H1 (cell line): Measurements from ENCODE around the gene UROC1. TPM values are rescaled to one million over a fixed set of nuclear protein-coding genes. Genes with fewer than 3 reads are reported as not detected.

ENCODE experiments used
- CTCF ChIA-PET: fragments of 300-600 bp; sonication (Branson Sonifier 250); formaldehyde crosslinking; loops from one replicate; lab custom pipeline; 2021; ENCODE audit not compliant: partially characterized antibody; lab: Charles Lee
- POLR2A ChIA-PET: fragments of 300-600 bp; sonication (Branson Sonifier 250); formaldehyde crosslinking; loops from one replicate; lab custom pipeline; 2021; ENCODE audit warnings: inconsistent platforms; ENCODE audit not compliant: partially characterized antibody; lab: Charles Lee
- DNase-seq, 2 experiments: peaks; one replicate each; pipeline versions ENCODE4 v3.0.0 to v3.0.0-alpha.2; 2010 to 2022; ENCODE audit warnings: low spot score in 2 of 2, low read depth in 1 of 2, mixed read lengths in 1 of 2
- FAIRE-seq: peaks from 2 replicates; lab custom pipeline; 2011; peaks lifted over from hg19 to GRCh38; lab: Jason Lieb, UNC
- H2AFZ ChIP-seq: 2 replicates; pipeline ENCODE4 v1.8.1; 2012; ENCODE audit warnings: low read length, inconsistent platforms
- H2AK5ac ChIP-seq: 2 replicates; pipeline ENCODE4 v1.6.1; 2013; ENCODE audit warnings: low read depth, low read length
- H2BK120ac ChIP-seq: replicated peaks from 2 replicates; pipeline ENCODE3; 2013; ENCODE audit warnings: low read depth, low read length, inconsistent platforms
- H2BK12ac ChIP-seq: 2 replicates; pipeline ENCODE4 v1.6.1; 2013; ENCODE audit warnings: low read depth, low read length
- H2BK15ac ChIP-seq: 2 replicates; pipeline ENCODE4 v1.6.1; 2013; ENCODE audit warnings: low read length
- H2BK20ac ChIP-seq: 2 replicates; pipeline ENCODE4 v1.6.1; 2013; ENCODE audit warnings: low read length
- H2BK5ac ChIP-seq: 2 replicates; pipeline ENCODE4 v1.6.1; 2013; ENCODE audit warnings: low read depth, low read length
- H3K14ac ChIP-seq: 2 replicates; pipeline ENCODE4 v1.6.1; 2013; ENCODE audit warnings: inconsistent platforms; ENCODE audit not compliant: insufficient read length
- H3K18ac ChIP-seq: 2 replicates; pipeline ENCODE4 v1.6.1; 2013; ENCODE audit warnings: low read length; ENCODE audit errors: extremely low read depth
- H3K23ac ChIP-seq: 2 replicates; pipeline ENCODE4 v1.6.1; 2013; ENCODE audit warnings: inconsistent platforms; ENCODE audit not compliant: insufficient read length
- H3K23me2 ChIP-seq: 2 replicates; pipeline ENCODE4 v1.6.1; 2013; ENCODE audit warnings: low read depth, low read length
- H3K27ac ChIP-seq: 2 replicates; pipeline ENCODE4 v1.6.1; 2011; ENCODE audit warnings: low read depth, low read length, inconsistent platforms
- H3K27me3 ChIP-seq, 4 experiments: replicated peaks in 1 of 4; 1 replicate in 1 of 4; 2 replicates in 3 of 4; pipeline versions ENCODE4 v1.6.1 to v1.8.1; 2011 to 2013; ENCODE audit warnings: low read length in 3 of 4, mild to moderate bottlenecking in 3 of 4, inconsistent platforms in 2 of 4, mixed read lengths in 2 of 4, moderate library complexity in 1 of 4; ENCODE audit not compliant: control insufficient read depth in 3 of 4, insufficient read depth in 3 of 4; ENCODE audit errors: extremely low read depth in 1 of 4
- H3K36me3 ChIP-seq, 4 experiments: 2 replicates each; pipeline versions ENCODE4 v1.6.1 to v1.8.1; 2011 to 2013; ENCODE audit warnings: mild to moderate bottlenecking in 4 of 4, low read length in 3 of 4, moderate library complexity in 2 of 4, control low read depth in 1 of 4, inconsistent platforms in 1 of 4; ENCODE audit not compliant: insufficient read depth in 4 of 4, control insufficient read depth in 2 of 4
- H3K4ac ChIP-seq: replicated peaks from 2 replicates; pipeline ENCODE3; 2013; ENCODE audit warnings: low read length, low read depth, mixed read lengths, inconsistent platforms; ENCODE audit not compliant: insufficient read length
- H3K4me1 ChIP-seq, 4 experiments: replicated peaks in 1 of 4; 1 replicate in 1 of 4; 2 replicates in 3 of 4; pipeline versions ENCODE4 v1.6.1 to v1.8.1; 2011 to 2013; ENCODE audit warnings: low read length in 3 of 4, inconsistent platforms in 2 of 4, mixed read lengths in 1 of 4; ENCODE audit not compliant: insufficient read depth in 4 of 4, control insufficient read depth in 3 of 4
- H3K4me2 ChIP-seq, 2 experiments: 2 replicates each; pipeline versions ENCODE4 v1.6.1 to v1.8.1; 2011 to 2013; ENCODE audit warnings: low read depth in 2 of 2, low read length in 2 of 2, control low read depth in 1 of 2, inconsistent platforms in 1 of 2, mild to moderate bottlenecking in 1 of 2; ENCODE audit not compliant: insufficient read depth in 1 of 2
- H3K4me3 ChIP-seq, 4 experiments: fragments of 200-600, 300-600 bp in 1 of 4; sonication (generic), shearing (Covaris generic), sonication (Bioruptor Twin) in 1 of 4; 2 replicates each; pipeline versions ENCODE4 v1.5.1 to v1.8.1; 2011 to 2016; ENCODE audit warnings: low read length in 4 of 4, low read depth in 3 of 4, control low read depth in 2 of 4, inconsistent platforms in 2 of 4, mild to moderate bottlenecking in 2 of 4, mixed read lengths in 1 of 4, moderate library complexity in 1 of 4; ENCODE audit not compliant: insufficient read depth in 2 of 4; ENCODE audit errors: extremely low read depth in 1 of 4
- H3K56ac ChIP-seq: replicated peaks from 2 replicates; pipeline ENCODE3; 2013; ENCODE audit warnings: low read depth, mild to moderate bottlenecking, mixed read lengths, low read length, inconsistent platforms; ENCODE audit not compliant: insufficient read length
- H3K79me1 ChIP-seq: 2 replicates; pipeline ENCODE4 v1.6.1; 2013; ENCODE audit warnings: low read depth, low read length, control low read depth
- H3K79me2 ChIP-seq, 2 experiments: 2 replicates each; pipeline versions ENCODE4 v1.6.1 to v1.8.1; 2012 to 2013; ENCODE audit warnings: low read length in 2 of 2, mild to moderate bottlenecking in 2 of 2, inconsistent platforms in 1 of 2; ENCODE audit not compliant: insufficient read depth in 2 of 2, control insufficient read depth in 1 of 2
- H3K9ac ChIP-seq, 4 experiments: replicated peaks in 1 of 4; 1 replicate in 1 of 4; 2 replicates in 3 of 4; pipeline versions ENCODE4 v1.6.1 to v1.8.1; 2011 to 2013; ENCODE audit warnings: low read depth in 3 of 4, low read length in 3 of 4, control low read depth in 2 of 4, mild to moderate bottlenecking in 2 of 4, moderate library complexity in 2 of 4, inconsistent platforms in 1 of 4; ENCODE audit errors: extremely low read depth in 1 of 4
- H3K9me3 ChIP-seq, 2 experiments: 2 replicates each; pipeline versions ENCODE4 v1.6.1 to v1.8.1; 2012 to 2013; ENCODE audit warnings: mild to moderate bottlenecking in 2 of 2, moderate library complexity in 2 of 2, control low read depth in 1 of 2, inconsistent platforms in 1 of 2, low read depth in 1 of 2, low read length in 1 of 2, mixed read lengths in 1 of 2; ENCODE audit not compliant: insufficient read depth in 2 of 2
- H4K20me1 ChIP-seq, 2 experiments: replicated peaks in 1 of 2; 2 replicates each; pipeline versions ENCODE3 to v1.8.1; 2011 to 2013; ENCODE audit warnings: inconsistent platforms in 2 of 2, low read length in 2 of 2, mild to moderate bottlenecking in 1 of 2; ENCODE audit not compliant: insufficient read depth in 2 of 2, control insufficient read depth in 1 of 2
- H4K5ac ChIP-seq: 2 replicates; pipeline ENCODE4 v1.6.1; 2013; ENCODE audit warnings: low read length, low read depth, mixed read lengths, inconsistent platforms; ENCODE audit not compliant: insufficient read length
- H4K8ac ChIP-seq: 2 replicates; pipeline ENCODE4 v1.8.0; 2013; ENCODE audit warnings: mild to moderate bottlenecking, moderate library complexity, low read length, inconsistent platforms; ENCODE audit not compliant: insufficient read depth; ENCODE audit errors: extremely low read depth
- H4K91ac ChIP-seq: replicated peaks from 2 replicates; pipeline ENCODE3; 2013; ENCODE audit warnings: low read length, mixed read lengths, inconsistent platforms; ENCODE audit not compliant: insufficient read length
- BRCA1 ChIP-seq: IDR thresholded peaks from 2 replicates; pipeline ENCODE4 v1.6.1; 2012; ENCODE audit warnings: low read depth, low read length, improper control_type of control experiment
- CTCF ChIP-seq, 3 experiments: IDR thresholded peaks; 1 replicate in 2 of 3; 2 replicates in 1 of 3; pipeline versions ENCODE4 v1.5.1 to v1.6.1; 2011; ENCODE audit warnings: low read length in 3 of 3, mild to moderate bottlenecking in 3 of 3, inconsistent platforms in 2 of 3, low read depth in 1 of 3, moderate library complexity in 1 of 3; ENCODE audit not compliant: insufficient read depth in 1 of 3; ENCODE audit errors: control extremely low read depth in 1 of 3
- EP300 ChIP-seq, 2 experiments: IDR thresholded peaks; 1 replicate in 1 of 2; 2 replicates in 1 of 2; pipeline ENCODE4 v1.6.1; 2011 to 2012; ENCODE audit warnings: low read depth in 2 of 2, low read length in 2 of 2, mild to moderate bottlenecking in 2 of 2, borderline replicate concordance in 1 of 2, inconsistent platforms in 1 of 2, moderate library complexity in 1 of 2
- HDAC6 ChIP-seq: IDR thresholded peaks from one replicate; pipeline ENCODE4 v1.7.1; 2012; ENCODE audit warnings: low read depth, mild to moderate bottlenecking, inconsistent platforms, low read length, moderate library complexity
- POU5F1 ChIP-seq: IDR thresholded peaks from 2 replicates; pipeline ENCODE4 v1.6.1; 2011; ENCODE audit warnings: low read depth, mild to moderate bottlenecking, low read length, moderate library complexity
- RFX5 ChIP-seq: IDR thresholded peaks from 2 replicates; pipeline ENCODE4 v1.6.1; 2011; ENCODE audit warnings: low read depth, low read length, improper control_type of control experiment, borderline replicate concordance
- TBP ChIP-seq: IDR thresholded peaks from 2 replicates; pipeline ENCODE4 v1.6.1; 2011; ENCODE audit warnings: low read depth, low read length, improper control_type of control experiment
- WGBS, 2 experiments: shearing (Covaris generic) in 1 of 2; methylation state at CpG; one replicate each; pipeline versions ENCODE4 v1.1.6 to v1.1.7; 2013 to 2015; ENCODE audit warnings: low lambda C conversion rate in 2 of 2, mixed read lengths in 2 of 2, inconsistent platforms in 1 of 2, low coverage in 1 of 2, missing lambda C conversion rate in 1 of 2; ENCODE audit not compliant: insufficient replicate concordance in 2 of 2, insufficient coverage in 1 of 2, insufficient read length in 1 of 2; ENCODE audit errors: extremely low coverage in 1 of 2, missing lambda C conversion rate in 1 of 2; 5-methylcytosine and 5-hydroxymethylcytosine counted together
- polyA plus RNA-seq, 7 experiments: library from polyadenylated mRNA; depleted of rRNA in 3 of 7; stranded (reverse) in 5 of 7; unstranded in 2 of 7; fragments of >200 nt in 5 of 7; fragments of 200-250 nt in 2 of 7; gene quantifications; 1 replicate in 5 of 7; 2 replicates in 1 of 7; 4 replicates in 1 of 7; pipeline versions ENCODE4 v1.2.1 to v1.2.3, GENCODE V29; 2011 to 2013; ENCODE audit warnings: missing spikeins in 2 of 7, mixed read lengths in 2 of 7
- total RNA-seq: library from RNA; stranded (reverse); fragmentation: NEBNext Ultra II Directional; extraction: Animal tissue kit (Norgen Biotek cat#: 25700); gene quantifications from 2 replicates; pipeline ENCODE4 v1.2.1, GENCODE V29; 2021

UROC1 gene
- total and polyA plus RNA-seq, 2 of the 8 experiments (the other 6 are each of a cell fraction or from before 2014, with no cell fraction given): 0.03 TPM; not detected in 1

GRCh38 chr3:126501054-126501453, 16.5 kb downstream of the UROC1 start:
- no peak overlapping the region for H3K23ac ChIP-seq
- no peak overlapping the region for H2BK15ac ChIP-seq
- peaks cover 0 to 6% of the 10 kb centered on the region in 2 experiments for H4K20me1 ChIP-seq
- H3K9ac ChIP-seq: no peak overlapping the region
- H3K56ac ChIP-seq: no peak overlapping the region
- H2BK5ac ChIP-seq: no peak overlapping the region
- H3K79me2 ChIP-seq: peaks cover 0 to 3% of the 10 kb centered on the region in 2 experiments; a peak in 1 of 4 replicates
- no peaks in the 10 kb centered on the region; the same call in 1 of the 2 replicates for H3K79me1 ChIP-seq
- no peak for TF ChIP-seq CTCF (IDR thresholded peaks at IDR 0.05; ENCODE audit: control extremely low read depth in 1 of 3, insufficient read depth in 1 of 3, low read depth in 1 of 3, low read length in 3 of 3)
- no peak for TF ChIP-seq TBP
- no peak for TF ChIP-seq RFX5
- no peak for TF ChIP-seq POU5F1
- TF ChIP-seq EP300 (IDR thresholded peaks at IDR 0.05; ENCODE audit: borderline replicate concordance in 1 of 2, low read depth in 2 of 2, low read length in 2 of 2): no peak
- no peak for TF ChIP-seq HDAC6
- TF ChIP-seq BRCA1: no peak
- TF ChIP-seq, all 59 proteins: peak for 0
- H4K5ac ChIP-seq: no peak overlapping the region
- H4K8ac ChIP-seq: peak overlapping the region; percentile 32; the same call in 1 of the 2 replicates
- ChIA-PET POLR2A (interaction anchor here (0.5 kb wide), 1 partner anchor 1420 kb away, joined by 3 read pairs; no protein-coding TSS in a partner anchor), CTCF (interaction anchor here (1.4 to 6.6 kb wide), 4 partner anchors 10 to 34 kb away, joined by 3 to 49 read pairs (median 18); no protein-coding TSS in a partner anchor)
- no peak overlapping the region for H2AFZ ChIP-seq
- no peak overlapping the region for H3K27ac ChIP-seq
- H3K4me3 ChIP-seq: no peak overlapping the region
- FAIRE-seq (no peak), DNase-seq (no peak)
- peak overlapping the region; percentile 13; the same call in 1 of the 2 replicates for H3K18ac ChIP-seq
- H3K9me3 ChIP-seq: no peaks in the 10 kb centered on the region
- H2BK20ac ChIP-seq: no peak overlapping the region
- H3K4me1 ChIP-seq: peaks cover 0 to 22% (median 16%) of the 10 kb centered on the region in 4 experiments; a peak in 6 of 7 replicates
- H2AK5ac ChIP-seq: no peak overlapping the region
- H3K4me2 ChIP-seq: no peak overlapping the region
- H2BK12ac ChIP-seq: 0 out of 2 replicates have a peak overlapping the region, but pooled peaks have one; percentile 75
- H3K23me2 ChIP-seq: peaks cover 2% of the 10 kb centered on the region; the same call in 1 of the 2 replicates
- H4K91ac ChIP-seq: no peak overlapping the region
- no peak overlapping the region for H3K14ac ChIP-seq
- no peak overlapping the region for H3K4ac ChIP-seq
- WGBS, 2 experiments: 76% methylated on average over 5 of the region's 5 CpGs; no CpG with 5 or more reads in 1 of the 2 experiments
- H3K27me3 ChIP-seq: no peaks in the 10 kb centered on the region; a peak in 1 of 7 replicates
- no peaks in the 10 kb centered on the region; a peak in 1 of 8 replicates for H3K36me3 ChIP-seq
- H2BK120ac ChIP-seq: no peak overlapping the region
